ENCODE data around the gene PLEKHG2. TPM values are rescaled to one million over a fixed set of nuclear protein-coding genes. Genes with fewer than 3 reads are reported as not detected.

PLEKHG2 gene
- total RNA-seq, 4 donors from 2014 or later: 16.7 to 38.4 (median 22.2) TPM

GRCh38 chr19:39474139-39474620, 61.7 kb downstream of the PLEKHG2 start:
- no peak for DNase-seq (ENCODE audit: extremely low spot score)
- TF ChIP-seq CTCF (IDR thresholded peaks at IDR 0.05) (peak; percentile 49 to 80 (median 65)), POLR2AphosphoS5 (IDR thresholded peaks at IDR 0.05) (no peak)
- Histone ChIP-seq H3K4me3 (no peak overlapping the region), H3K27ac (replicated peaks in 1 of 4) (peak overlapping the region in 2 of 4 donors; percentile 8 to 19), H3K36me3 (peaks cover 63 to 81% (median 74%) of the 10 kb centered on the region in 4 donors), H3K9me3 (no peaks in the 10 kb centered on the region), H3K4me1 (peaks cover 0 to 3% (median 0%) of the 10 kb centered on the region in 4 donors), H3K27me3 (no peaks in the 10 kb centered on the region)
- intact Hi-C loops (cut with DNase I): loop anchor here (5.0 kb wide), 1 partner anchor 58 kb away; the partner anchor contains the start of gene EID2B
- WGBS: 35% methylated on average over 3 of the region's 9 CpGs

GRCh38 chr19:39475748-39476147, 63.3 kb downstream of the PLEKHG2 start:
- no peak overlapping the region for H3K27ac ChIP-seq (replicated peaks in 1 of 4)
- intact Hi-C loops (cut with DNase I): no loop called here
- H3K9me3 ChIP-seq: no peaks in the 10 kb centered on the region
- WGBS: 100% methylated on average over 2 of the region's 2 CpGs
- no peak for DNase-seq (ENCODE audit: extremely low spot score)
- H3K36me3 ChIP-seq: peaks cover 47 to 65% (median 58%) of the 10 kb centered on the region in 4 donors
- TF ChIP-seq POLR2AphosphoS5 (IDR thresholded peaks at IDR 0.05) (no peak), EP300 (IDR thresholded peaks at IDR 0.05) (no peak), CTCF (IDR thresholded peaks at IDR 0.05) (no peak), POLR2A (IDR thresholded peaks at IDR 0.05; ENCODE audit: low read depth) (no peak)
- H3K4me1 ChIP-seq: peaks cover 6 to 9% (median 7%) of the 10 kb centered on the region in 4 donors
- no peak overlapping the region for H3K4me3 ChIP-seq
- no peaks in the 10 kb centered on the region for H3K27me3 ChIP-seq

Small RNAs within 50 kb of the gene (small RNA-seq; reads per million reads assigned to genes)
- 0 reads per million in 3 donors for gene MIR4530
- gene RN7SL566P: 0 reads per million in 3 donors

Other genes starting within 250 kb of the PLEKHG2 start
- under 1 TPM in 3 of 4 donors, not detected in 1; 0.17 to 0.42 (median 0.39) TPM for gene NCCRP1, start 215.7 kb upstream of the PLEKHG2 start, total RNA-seq
- not detected for gene SYCN, start 208.4 kb upstream of the PLEKHG2 start, total RNA-seq
- gene IFNL3, start 167.7 kb upstream of the PLEKHG2 start, total RNA-seq: not detected
- not detected for gene IFNL4, start 163.8 kb upstream of the PLEKHG2 start, total RNA-seq
- not detected for gene IFNL2, start 144.3 kb upstream of the PLEKHG2 start, total RNA-seq
- gene IFNL1, start 116.3 kb upstream of the PLEKHG2 start, total RNA-seq: not detected
- gene LRFN1, start 91.8 kb upstream of the PLEKHG2 start, total RNA-seq: 1 to 10 TPM in 2 of 4 donors, under 1 TPM in 2; 0.50 to 2.5 (median 1.4) TPM
- 10 to 100 TPM in 2 of 4 donors, 1 to 10 TPM in 2; 4.2 to 26.2 (median 12.0) TPM for gene GMFG, start 76.6 kb upstream of the PLEKHG2 start, total RNA-seq
- gene SAMD4B, start 70.2 kb upstream of the PLEKHG2 start, total RNA-seq: 100 to 1,000 TPM in 2 of 4 donors, 10 to 100 TPM in 2; 59.8 to 138 (median 104) TPM
- 10 to 100 TPM; 31.6 to 47.2 (median 41.5) TPM for gene PAF1, start 21.6 kb upstream of the PLEKHG2 start, total RNA-seq
- 10 to 100 TPM; 24.9 to 58.0 (median 38.3) TPM for gene MED29, start 21.3 kb upstream of the PLEKHG2 start, total RNA-seq
- gene ZFP36, start 5.8 kb upstream of the PLEKHG2 start, total RNA-seq: 100 to 1,000 TPM; 135 to 577 (median 196) TPM
- gene RPS16, start 23.3 kb downstream of the PLEKHG2 start, total RNA-seq: 1,000 to 10,000 TPM; 1,316 to 2,441 (median 1,971) TPM
- gene SUPT5H, start 32.9 kb downstream of the PLEKHG2 start, total RNA-seq: 100 to 1,000 TPM in 1 of 4 donors, 10 to 100 TPM in 3; 87.6 to 101 (median 91.5) TPM
- 10 to 100 TPM; 36.1 to 58.0 (median 51.3) TPM for gene TIMM50, start 68.2 kb downstream of the PLEKHG2 start, total RNA-seq
- not detected for gene DLL3, start 86.3 kb downstream of the PLEKHG2 start, total RNA-seq
- not detected for gene SELENOV, start 102.5 kb downstream of the PLEKHG2 start, total RNA-seq
- 1 to 10 TPM; 3.0 to 6.4 (median 6.1) TPM for gene EID2B, start 120.2 kb downstream of the PLEKHG2 start, total RNA-seq
- gene EID2, start 127.5 kb downstream of the PLEKHG2 start, total RNA-seq: 10 to 100 TPM; 13.9 to 26.4 (median 18.9) TPM
- not detected for gene LGALS13, start 189.9 kb downstream of the PLEKHG2 start, total RNA-seq
- gene LGALS16, start 243.2 kb downstream of the PLEKHG2 start, total RNA-seq: not detected

Measured in esophagus muscularis mucosa (tissue), 4 donors.